PC-9 (cell line): Measurements from ENCODE around the gene NOL9. TPM values are rescaled to one million over a fixed set of nuclear protein-coding genes. Genes with fewer than 3 reads are reported as not detected.

Experiments
- BruUV-seq: library from RNA; stranded (reverse); fragments of 400-500 nt; replicated peaks from 2 replicates; lab custom pipeline; 2021; lab: Mats Ljungman, UMichigan
- CTCF ChIA-PET: fragments of 300-600 bp; sonication (Branson Sonifier 250); formaldehyde crosslinking; loops from one replicate; lab custom pipeline; 2022; ENCODE audit warnings: antibody characterized with exemption; lab: Charles Lee
- POLR2A ChIA-PET: fragments of 300-600 bp; sonication (Branson Sonifier 250); formaldehyde crosslinking; loops from one replicate; lab custom pipeline; 2022; ENCODE audit warnings: antibody characterized with exemption; ENCODE audit not compliant: unreplicated experiment; lab: Charles Lee
- DNase-seq, 2 experiments: peaks; one replicate each; pipeline versions ENCODE4 v3.0.0 to v3.0.0-alpha.2; 2015 to 2022; ENCODE audit warnings: mixed read lengths in 1 of 2
- H2AFZ ChIP-seq: fragments of 200-600 bp; sonication (generic); 2 replicates; pipeline ENCODE4 v1.8.1; 2017; ENCODE audit warnings: antibody characterized with exemption
- H3F3A ChIP-seq: fragments of 200-600 bp; sonication (generic); 2 replicates; pipeline ENCODE4 v1.8.1; 2017; ENCODE audit warnings: antibody characterized with exemption, mild to moderate bottlenecking, low read depth; ENCODE audit not compliant: insufficient read depth
- H3K27ac ChIP-seq: fragments of 200-600 bp; sonication (generic); 2 replicates; pipeline ENCODE4 v1.6.1; 2016; ENCODE audit warnings: mixed run types
- H3K27me3 ChIP-seq: fragments of 200-600 bp; sonication (generic); 2 replicates; pipeline ENCODE4 v1.6.1; 2016; ENCODE audit warnings: low read depth, mixed run types; ENCODE audit not compliant: insufficient read depth
- H3K36me3 ChIP-seq: fragments of 200-600 bp; sonication (generic); 2 replicates; pipeline ENCODE4 v1.6.1; 2016; ENCODE audit warnings: low read depth, mixed run types
- H3K4me1 ChIP-seq: fragments of 200-600 bp; sonication (generic); replicated peaks from 2 replicates; pipeline ENCODE4 v1.6.1; 2016; ENCODE audit warnings: mixed run types; ENCODE audit not compliant: insufficient read depth
- H3K4me2 ChIP-seq: fragments of 200-600 bp; sonication (generic); 2 replicates; pipeline ENCODE4 v1.6.1; 2017; ENCODE audit warnings: mixed run types
- H3K4me3 ChIP-seq: fragments of 200-600 bp; sonication (generic); 2 replicates; pipeline ENCODE4 v1.6.1; 2016; ENCODE audit warnings: mixed run types
- H3K79me2 ChIP-seq: fragments of 200-600 bp; sonication (generic); 2 replicates; pipeline ENCODE4 v1.6.1; 2017; ENCODE audit warnings: low read depth, mixed run types
- H3K9me2 ChIP-seq: fragments of 200-600 bp; sonication (generic); 2 replicates; pipeline ENCODE4 v1.8.1; 2017; ENCODE audit warnings: mild to moderate bottlenecking; ENCODE audit not compliant: insufficient read depth
- H3K9me3 ChIP-seq: fragments of 200-600 bp; sonication (generic); 2 replicates; pipeline ENCODE4 v1.8.1; 2016; ENCODE audit warnings: low read depth; ENCODE audit not compliant: insufficient read depth
- H4K20me1 ChIP-seq: fragments of 200-600 bp; sonication (generic); 2 replicates; pipeline ENCODE4 v1.8.1; 2017; ENCODE audit not compliant: insufficient read depth
- EZH2 ChIP-seq: fragments of 200-600 bp; sonication (generic); IDR thresholded peaks from 2 replicates; pipeline ENCODE4 v1.8.0; 2017; ENCODE audit warnings: antibody characterized with exemption, low read depth
- intact Hi-C: fragments of 100-400 bp; cut with micrococcal nuclease; formaldehyde crosslinking; loops from one replicate; pipeline ENCODE4 v1.10.0; 2022; ENCODE audit not compliant: unreplicated experiment
- total RNA-seq: library from RNA; stranded (reverse); gene quantifications from 2 replicates; pipeline ENCODE4 v1.2.3, GENCODE V29; 2021
- TF ChIP-seq, protein P1 (sequence below): fragments of 200-600 bp; sonication (generic); conservative IDR thresholded peaks from 2 replicates; pipeline ENCODE4 v1.6.1; 2017; ENCODE audit warnings: mixed run types, antibody characterized with exemption, mild to moderate bottlenecking, moderate library complexity

NOL9 gene
- total RNA-seq, 1 experiment from 2014 or later = 28.4 TPM

DNA sequence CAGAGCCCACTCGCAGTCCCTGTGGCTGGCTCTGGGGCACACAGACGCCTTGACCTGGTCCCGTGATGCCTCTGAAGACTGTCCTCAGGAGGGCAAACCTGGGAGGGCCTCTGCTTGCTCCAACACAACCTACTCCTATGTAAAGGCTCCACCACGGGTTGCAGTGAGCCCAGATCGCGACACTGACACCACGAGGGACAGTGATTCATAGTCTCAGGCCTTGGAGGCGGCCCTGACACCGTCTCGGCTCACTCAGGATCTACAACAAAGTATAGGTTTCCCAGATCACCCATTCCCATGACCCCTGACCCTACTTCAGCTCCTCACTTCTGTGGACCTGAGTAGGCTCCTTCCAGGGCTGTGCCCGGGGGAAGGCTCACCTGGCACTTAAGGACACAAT, 28.0 kb downstream of the NOL9 start:
- Histone ChIP-seq H3K4me2 (no peak overlapping the region), H3K4me1 (no peaks in the 10 kb centered on the region), H3K27ac (no peak overlapping the region), H3K9me3 (no peaks in the 10 kb centered on the region), H3K36me3 (no peaks in the 10 kb centered on the region), H3K79me2 (no peaks in the 10 kb centered on the region), H3K27me3 (no peaks in the 10 kb centered on the region), H3K9me2 (no peaks in the 10 kb centered on the region), H4K20me1 (no peaks in the 10 kb centered on the region), H3F3A (peaks cover 6% of the 10 kb centered on the region; the same call in 1 of the 2 replicates), H3K4me3 (no peak overlapping the region), H2AFZ (no peak overlapping the region)
- TF ChIP-seq EZH2 = no peak
- TF ChIP-seq, protein P1, sequence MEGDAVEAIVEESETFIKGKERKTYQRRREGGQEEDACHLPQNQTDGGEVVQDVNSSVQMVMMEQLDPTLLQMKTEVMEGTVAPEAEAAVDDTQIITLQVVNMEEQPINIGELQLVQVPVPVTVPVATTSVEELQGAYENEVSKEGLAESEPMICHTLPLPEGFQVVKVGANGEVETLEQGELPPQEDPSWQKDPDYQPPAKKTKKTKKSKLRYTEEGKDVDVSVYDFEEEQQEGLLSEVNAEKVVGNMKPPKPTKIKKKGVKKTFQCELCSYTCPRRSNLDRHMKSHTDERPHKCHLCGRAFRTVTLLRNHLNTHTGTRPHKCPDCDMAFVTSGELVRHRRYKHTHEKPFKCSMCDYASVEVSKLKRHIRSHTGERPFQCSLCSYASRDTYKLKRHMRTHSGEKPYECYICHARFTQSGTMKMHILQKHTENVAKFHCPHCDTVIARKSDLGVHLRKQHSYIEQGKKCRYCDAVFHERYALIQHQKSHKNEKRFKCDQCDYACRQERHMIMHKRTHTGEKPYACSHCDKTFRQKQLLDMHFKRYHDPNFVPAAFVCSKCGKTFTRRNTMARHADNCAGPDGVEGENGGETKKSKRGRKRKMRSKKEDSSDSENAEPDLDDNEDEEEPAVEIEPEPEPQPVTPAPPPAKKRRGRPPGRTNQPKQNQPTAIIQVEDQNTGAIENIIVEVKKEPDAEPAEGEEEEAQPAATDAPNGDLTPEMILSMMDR = no peak
- ChIA-PET CTCF (no interaction called here), POLR2A (no interaction called here)
- no peak for DNase-seq
- no TSS peak for BruUV-seq
- intact Hi-C loops = no loop called here

DNA sequence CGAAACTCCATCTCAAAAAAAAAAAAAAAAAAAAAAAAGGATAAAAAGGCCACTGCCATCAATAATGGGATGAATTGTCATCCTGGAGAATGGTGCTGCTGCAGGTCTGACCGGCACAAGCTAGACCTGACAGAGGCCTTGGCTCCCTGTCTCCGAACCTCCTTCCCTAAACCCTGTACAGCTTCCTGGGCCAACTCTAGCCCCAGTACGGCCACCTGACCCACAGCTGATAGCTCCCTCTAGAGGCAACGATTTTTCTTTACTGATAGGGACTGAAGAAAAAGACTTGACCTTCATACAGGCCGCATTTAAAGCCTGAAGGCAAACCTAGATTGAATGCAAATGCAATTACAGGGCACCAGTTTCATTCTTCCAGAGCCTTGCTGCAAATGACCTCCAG, 30.7 kb downstream of the NOL9 start:
- Histone ChIP-seq H2AFZ (no peak overlapping the region), H3K36me3 (no peaks in the 10 kb centered on the region), H3K4me1 (no peaks in the 10 kb centered on the region), H3K9me2 (no peaks in the 10 kb centered on the region), H4K20me1 (no peaks in the 10 kb centered on the region), H3K27ac (no peak overlapping the region), H3K4me2 (no peak overlapping the region), H3K27me3 (no peaks in the 10 kb centered on the region), H3K4me3 (no peak overlapping the region), H3F3A (peaks cover 10% of the 10 kb centered on the region; the same call in 1 of the 2 replicates), H3K79me2 (no peaks in the 10 kb centered on the region), H3K9me3 (no peaks in the 10 kb centered on the region)
- ChIA-PET CTCF (interaction anchor here (0.6 to 1.0 kb wide), 5 partner anchors 13 to 284 kb away, joined by 3 to 7 read pairs (median 3); partner anchors contain the start of gene PLEKHG5), POLR2A (interaction anchor here (0.5 to 0.6 kb wide), 2 partner anchors 12 to 14 kb away, joined by 4 read pairs; no protein-coding TSS in a partner anchor)
- no peak for TF ChIP-seq EZH2
- TF ChIP-seq, protein P1 = peak; percentile 46; the same call in 1 of the 2 replicates
- DNase-seq = peak in 1 of 2 experiments; percentile 18
- BruUV-seq = no TSS peak
- intact Hi-C loops = loop anchor here (2.0 kb wide), 1 partner anchor 33 kb away; the partner anchor contains the start of gene PLEKHG5

DNA sequence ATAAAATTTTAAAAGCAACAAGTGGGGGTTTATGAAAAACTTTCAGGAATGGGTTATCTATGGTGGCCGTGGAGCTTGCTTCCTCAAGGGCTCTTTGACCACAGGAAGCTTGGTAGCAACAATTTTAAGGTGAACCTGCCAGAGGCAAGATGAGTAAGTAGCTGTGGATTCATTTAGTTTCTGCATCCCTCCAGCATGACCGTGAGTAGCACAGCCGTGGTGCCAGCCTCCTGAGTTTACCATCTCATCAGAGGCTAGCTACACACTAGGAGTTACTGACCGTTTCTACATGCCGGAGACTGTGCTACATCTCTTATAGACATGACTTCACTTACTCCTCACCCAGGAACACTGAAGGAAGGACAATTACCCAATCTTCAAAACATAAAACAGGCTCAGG, 32.8 kb downstream of the NOL9 start:
- no peaks in the 10 kb centered on the region for H3K36me3 ChIP-seq
- H3K4me1 ChIP-seq = no peaks in the 10 kb centered on the region
- H3K9me3 ChIP-seq = no peaks in the 10 kb centered on the region
- no peak overlapping the region for H2AFZ ChIP-seq
- peak in 1 of 2 experiments; percentile 58 for DNase-seq
- peak overlapping the region; percentile 23; the same call in 1 of the 2 replicates for H3K27ac ChIP-seq
- no TSS peak for BruUV-seq
- peaks cover 10% of the 10 kb centered on the region; the same call in 1 of the 2 replicates for H3F3A ChIP-seq
- H4K20me1 ChIP-seq = no peaks in the 10 kb centered on the region
- CTCF ChIA-PET = interaction anchor here (1.2 kb wide), 1 partner anchor 98 kb away, joined by 3 read pairs; no protein-coding TSS in a partner anchor
- H3K9me2 ChIP-seq = no peaks in the 10 kb centered on the region
- no peak for TF ChIP-seq EZH2
- TF ChIP-seq, protein P1 = no peak
- intact Hi-C loops = no loop called here
- H3K4me3 ChIP-seq = no peak overlapping the region
- H3K4me2 ChIP-seq = no peak overlapping the region
- H3K27me3 ChIP-seq = no peaks in the 10 kb centered on the region
- H3K79me2 ChIP-seq = no peaks in the 10 kb centered on the region
- POLR2A ChIA-PET = interaction anchor here (0.6 kb wide), 3 partner anchors 10 to 44 kb away, joined by 3 to 4 read pairs (median 3); no protein-coding TSS in a partner anchor
